Measurements from ENCODE around the gene FAM177B.

GRCh38 chr1:222798975-222799374, 62.0 kb downstream of the FAM177B start:
- TF ChIP-seq TAF1 (IDR thresholded peaks at IDR 0.05; ENCODE audit: low read depth) (no peak), RAD21 (IDR thresholded peaks at IDR 0.05; ENCODE audit: low read depth) (no peak), CEBPB (IDR thresholded peaks at IDR 0.05) (no peak), REST (IDR thresholded peaks at IDR 0.05; ENCODE audit: low read depth) (no peak)
